CMK (cell line): ENCODE data around the gene DIAPH2.

Source experiments
- DNase-seq: peaks from one replicate; pipeline ENCODE4 v3.0.0-alpha.2; 2010; ENCODE audit warnings: low read depth

DIAPH2 gene

DNA sequence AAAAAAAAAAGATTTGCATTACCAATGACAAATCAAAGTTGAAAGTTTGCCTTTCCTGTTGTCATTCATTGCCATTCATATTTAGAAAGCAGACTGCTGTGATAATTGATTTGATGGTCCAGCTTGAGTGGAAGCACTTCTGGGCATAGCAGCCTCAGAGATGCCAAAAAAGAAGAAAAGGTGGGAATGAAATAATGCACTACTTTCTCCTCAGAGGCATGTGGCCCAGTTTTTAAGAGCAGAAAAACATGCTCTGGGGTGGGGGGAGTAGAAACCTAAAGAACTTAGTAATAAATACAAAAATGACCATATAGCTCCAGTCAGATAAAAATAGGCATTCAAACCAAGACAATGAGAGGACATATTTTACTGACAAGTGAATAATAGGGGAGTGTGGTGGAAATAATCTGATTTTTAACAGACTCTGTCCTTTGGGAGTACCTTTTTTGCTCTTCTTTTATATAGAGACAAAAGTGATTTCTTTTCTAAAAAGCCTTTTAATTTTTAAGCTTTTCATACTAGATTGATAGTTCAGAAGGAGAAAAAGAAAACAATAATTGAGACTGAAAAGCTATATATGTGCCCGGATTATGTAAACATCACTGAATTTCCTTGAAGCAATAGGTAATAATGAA lies 798.1 kb downstream of the DIAPH2 start:
- DNase-seq: no peak

DNA sequence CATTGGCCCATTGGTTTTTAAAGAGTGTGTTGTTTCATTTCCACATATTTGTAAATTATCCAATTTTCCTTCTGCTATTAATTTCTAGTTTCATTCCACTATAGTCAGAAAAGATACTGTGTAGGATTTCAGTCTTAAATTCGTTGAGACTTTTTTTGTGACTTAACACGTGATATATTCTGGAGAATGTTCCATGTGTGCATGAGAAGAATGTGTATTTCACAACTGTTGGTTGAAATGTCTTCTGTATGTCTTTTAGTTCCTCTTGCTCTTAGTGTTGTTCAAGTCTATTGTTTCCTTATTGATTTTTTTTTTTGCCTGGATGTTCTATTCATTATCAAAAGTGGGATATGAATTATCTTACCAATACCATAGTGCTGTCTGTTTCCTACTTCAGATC lies 806.0 kb downstream of the DIAPH2 start:
- no peak for DNase-seq

DNA sequence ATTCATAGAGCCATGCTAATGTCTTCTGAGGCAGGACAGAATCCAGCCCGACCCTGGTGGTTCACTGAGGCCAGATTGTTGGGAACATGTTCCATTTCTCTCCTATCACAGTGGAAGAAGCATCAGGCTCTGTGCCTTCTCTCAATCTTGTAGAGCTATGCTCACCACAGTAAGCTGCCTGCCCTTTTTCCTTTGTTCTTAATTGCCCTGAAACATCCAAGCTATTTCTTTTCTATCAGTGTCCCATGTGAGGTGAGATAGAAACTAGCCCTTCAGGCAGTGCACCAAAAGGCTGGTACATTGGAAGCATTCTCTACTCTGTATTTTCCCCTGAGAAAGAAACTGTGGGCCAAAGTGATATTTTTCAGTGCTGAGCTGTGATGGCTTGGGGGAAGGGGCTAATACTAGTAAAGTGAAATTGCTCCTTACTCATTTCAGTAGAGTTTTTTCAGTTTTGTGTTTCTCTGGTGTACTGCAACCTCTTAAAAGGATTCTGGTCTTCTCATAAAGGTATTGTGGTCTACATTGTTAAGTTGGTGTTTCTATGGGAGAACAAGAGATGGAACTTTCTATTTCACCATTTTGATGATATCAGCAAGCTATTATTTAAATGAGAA lies 810.2 kb downstream of the DIAPH2 start:
- no peak for DNase-seq

DNA sequence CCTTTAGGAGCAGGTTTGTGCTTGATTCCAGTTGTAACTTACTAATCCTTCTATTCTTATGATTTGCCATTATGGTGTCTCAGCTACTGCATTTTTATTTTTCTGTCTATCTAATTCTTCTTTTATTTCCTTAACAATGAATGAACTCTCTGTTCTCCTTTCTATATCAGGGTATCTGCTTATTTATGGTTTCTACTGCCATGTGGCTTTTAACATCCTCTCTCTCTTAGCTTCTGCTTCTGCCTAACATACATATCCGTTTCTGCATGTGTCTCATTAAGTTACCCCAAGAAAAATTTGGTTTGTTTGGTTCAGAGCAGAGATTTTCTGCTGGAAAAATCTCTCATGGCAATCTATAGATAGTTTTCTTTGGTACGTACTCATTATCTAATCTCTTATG lies 813.5 kb downstream of the DIAPH2 start:
- DNase-seq: no peak

- no peak for DNase-seq
Observed at GRCh38 chrX:97504431-97504830, 819.8 kb downstream of the DIAPH2 start.

DNA sequence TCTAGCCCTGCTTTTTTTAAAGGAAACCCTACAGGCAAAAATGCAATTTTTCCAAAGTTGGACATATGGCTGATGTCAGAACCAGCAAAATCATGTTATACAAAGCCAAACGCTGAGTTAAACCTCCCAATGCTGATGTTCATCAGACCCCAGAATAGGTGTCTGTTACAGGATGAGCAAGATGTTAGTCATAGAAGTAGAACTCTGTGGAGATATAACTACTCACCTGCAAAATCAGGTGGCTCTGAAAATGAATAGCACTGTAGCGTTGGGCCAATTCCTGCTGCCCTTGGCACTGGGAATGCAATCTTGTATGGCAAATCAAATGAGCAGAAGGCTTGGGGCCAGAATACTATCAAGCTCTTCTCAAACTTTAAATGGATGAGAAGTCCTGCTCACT lies 833.1 kb downstream of the DIAPH2 start:
- no peak for DNase-seq

GRCh38 chrX:97522307-97522706 lies 837.7 kb downstream of the DIAPH2 start:
- DNase-seq: no peak

DNA sequence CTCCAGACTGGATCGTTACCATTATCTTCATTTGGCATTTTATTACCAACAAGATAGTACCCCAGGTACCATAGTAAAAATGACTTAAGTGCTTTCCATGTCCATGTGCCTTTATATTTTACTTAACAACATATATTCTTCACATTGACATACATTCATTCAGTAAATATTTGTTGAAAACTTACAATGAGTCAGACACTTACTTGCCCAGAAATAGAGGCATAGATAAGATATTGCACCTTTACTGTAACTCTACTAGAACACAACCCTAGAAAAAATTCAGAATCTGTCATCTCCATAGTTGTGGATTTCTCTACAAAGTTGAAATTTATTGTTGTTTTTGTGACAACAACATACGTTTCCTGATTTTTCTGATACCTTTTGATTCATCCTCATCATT lies 839.7 kb downstream of the DIAPH2 start:
- no peak for DNase-seq

DNA sequence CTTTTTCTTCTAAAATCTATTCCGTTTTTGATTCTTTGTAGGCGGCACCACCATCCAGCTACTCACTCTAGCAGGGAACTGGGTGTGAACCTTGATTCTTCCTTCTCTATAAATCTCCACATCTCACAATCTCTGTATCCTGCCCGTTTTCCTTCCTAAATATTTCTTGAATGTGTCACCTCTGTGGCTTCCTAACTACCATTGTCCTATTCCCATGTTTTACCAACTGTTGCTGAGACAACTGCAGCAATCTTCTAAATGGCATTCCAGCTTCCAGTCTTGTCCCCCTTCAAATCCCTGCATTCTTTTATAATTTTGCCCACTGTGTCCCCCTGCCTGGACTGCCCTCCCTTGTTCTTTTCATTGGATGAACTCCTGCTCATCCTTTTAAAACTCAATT lies 840.4 kb downstream of the DIAPH2 start:
- DNase-seq: no peak

GRCh38 chrX:97525981-97526380 lies 841.3 kb downstream of the DIAPH2 start:
- no peak for DNase-seq

DNA sequence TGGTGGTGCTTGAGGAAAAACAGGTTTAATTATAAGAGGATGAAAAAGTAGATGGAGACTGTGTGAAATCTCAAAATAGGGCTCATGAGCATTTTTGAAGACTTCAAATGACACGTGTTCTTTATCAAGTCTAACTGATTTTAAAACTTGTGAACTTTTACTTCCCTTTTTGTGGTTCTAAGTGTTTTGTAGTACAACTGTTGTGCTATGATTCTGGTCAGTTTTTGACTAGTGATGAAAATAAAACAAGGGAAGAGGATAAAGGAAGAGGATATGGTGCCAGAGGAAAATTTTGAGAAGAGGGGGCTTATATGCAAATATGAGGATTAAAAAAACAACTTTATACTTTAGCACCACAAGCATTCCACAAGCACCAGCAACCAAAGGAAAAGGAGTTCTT lies 843.1 kb downstream of the DIAPH2 start:
- no peak for DNase-seq

- no peak for DNase-seq
Observed at GRCh38 chrX:97529536-97530200, 845.0 kb downstream of the DIAPH2 start.

GRCh38 chrX:97531825-97532224 lies 847.2 kb downstream of the DIAPH2 start:
- no peak for DNase-seq

DNA sequence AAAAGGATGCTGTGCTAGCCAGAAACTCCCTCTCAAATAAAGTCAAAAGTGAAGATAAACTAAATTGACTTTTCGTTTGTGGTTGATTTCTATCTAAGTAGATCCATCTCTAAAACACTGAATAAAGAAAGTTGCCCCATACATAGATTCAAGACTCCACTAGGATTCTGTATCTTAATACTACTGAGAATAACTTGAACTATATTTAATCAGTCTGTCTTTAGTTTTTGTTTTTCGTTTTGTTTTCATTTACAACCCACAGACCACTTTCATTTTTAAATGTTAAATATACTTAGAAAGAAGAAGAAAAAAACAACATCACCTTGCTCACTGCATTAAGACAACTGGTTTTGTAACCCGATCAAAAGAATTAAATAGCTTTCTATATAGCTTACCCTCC lies 854.1 kb downstream of the DIAPH2 start:
- DNase-seq: no peak

DNA sequence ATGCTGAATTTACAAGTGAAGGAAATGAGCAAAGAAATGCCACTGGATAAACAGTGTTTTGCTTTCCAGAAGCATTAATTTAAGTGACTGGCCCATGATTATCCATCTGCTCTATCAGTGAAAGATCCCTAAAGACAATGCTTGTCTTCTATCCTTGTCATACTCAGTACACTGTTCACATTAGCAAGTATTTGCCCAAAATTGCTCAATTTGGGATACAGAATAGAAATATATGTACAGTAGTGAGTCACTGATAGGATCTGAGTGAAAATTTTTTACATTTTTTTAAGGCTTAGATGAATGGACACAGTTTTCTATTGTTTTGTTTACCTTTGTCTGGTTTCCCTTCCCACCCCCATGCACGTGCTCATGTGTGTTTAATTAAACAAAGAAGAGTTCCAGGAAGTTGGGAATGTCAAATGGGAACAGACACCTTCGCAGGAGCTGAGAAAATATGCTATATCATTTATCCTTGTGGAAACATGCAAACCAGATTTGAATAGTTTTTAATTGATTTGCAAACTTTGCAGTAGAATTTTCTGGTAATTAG lies 855.4 kb downstream of the DIAPH2 start:
- no peak for DNase-seq

- DNase-seq: no peak
Observed at GRCh38 chrX:97547877-97548578, 863.4 kb downstream of the DIAPH2 start.

DNA sequence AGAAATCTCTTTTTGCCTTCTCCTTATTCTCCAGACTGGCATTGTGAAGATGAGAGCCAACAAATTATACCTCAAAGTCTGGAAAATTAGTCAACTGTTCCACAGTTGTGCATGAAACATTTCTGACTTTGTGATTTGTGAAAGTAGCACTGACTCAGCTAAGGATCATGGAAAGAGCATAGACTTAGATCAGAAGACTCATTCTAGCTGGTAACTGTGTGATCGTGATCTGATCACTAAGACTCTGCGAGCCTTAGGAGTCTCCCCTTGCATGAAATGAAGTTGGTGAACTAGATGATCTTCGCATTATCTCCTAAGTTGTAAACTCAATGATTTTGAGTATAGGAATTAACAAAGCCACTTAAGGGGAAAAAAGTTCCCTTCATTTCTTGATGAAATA lies 867.2 kb downstream of the DIAPH2 start:
- no peak for DNase-seq

GRCh38 chrX:97553833-97554232 lies 869.2 kb downstream of the DIAPH2 start:
- DNase-seq: no peak

- DNase-seq: no peak
Observed at GRCh38 chrX:97556359-97556758, 871.7 kb downstream of the DIAPH2 start.

GRCh38 chrX:97563531-97564133 lies 879.0 kb downstream of the DIAPH2 start:
- DNase-seq: no peak

GRCh38 chrX:97564496-97564895 lies 879.9 kb downstream of the DIAPH2 start:
- no peak for DNase-seq

DNA sequence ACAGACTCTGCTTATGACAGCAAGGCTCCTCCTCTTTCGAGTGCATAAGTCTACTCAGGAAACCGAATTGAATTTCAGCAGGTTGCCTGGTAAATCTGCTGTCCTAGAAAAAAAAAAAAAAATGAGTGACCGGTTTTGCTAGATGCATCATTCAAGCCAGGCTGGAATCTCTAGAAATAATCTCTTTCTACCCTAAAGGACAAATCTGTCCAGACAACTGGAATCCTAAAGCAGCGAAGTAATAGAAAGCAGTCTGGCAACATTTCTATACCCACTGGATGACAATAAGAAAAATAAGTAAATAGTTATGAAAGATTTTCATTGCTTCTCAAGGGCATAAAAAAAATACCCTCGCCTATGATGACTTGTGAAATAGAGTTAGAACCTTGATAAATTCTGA lies 902.5 kb downstream of the DIAPH2 start:
- DNase-seq: no peak
